Mucosa of descending colon (tissue), 3 donors: ENCODE data around the gene PUS3. TPM values are rescaled to one million over a fixed set of nuclear protein-coding genes. Genes with fewer than 3 reads are reported as not detected.

Source experiments
- ATAC-seq: fragments of 200-7000 bp; cut with Tn5 transposase; one replicate; pipeline ENCODE4 v1.9.1; 2020; ENCODE audit warnings: mild to moderate bottlenecking, moderate library complexity
- DNase-seq, 3 donors: peaks; one replicate each; pipeline ENCODE4 v3.0.0-alpha.2; 2020
- H3K36me3 ChIP-seq: fragments of 200-600 bp; one replicate; pipeline ENCODE4 v1.8.0; 2021; ENCODE audit warnings: low read depth, mild to moderate bottlenecking
- H3K4me1 ChIP-seq: fragments of 200-600 bp; one replicate; pipeline ENCODE4 v1.8.0; 2021; ENCODE audit warnings: low read depth, mild to moderate bottlenecking
- H3K4me3 ChIP-seq: fragments of 200-600 bp; one replicate; pipeline ENCODE4 v1.8.0; 2021; ENCODE audit warnings: mild to moderate bottlenecking
- H3K9me3 ChIP-seq: fragments of 200-600 bp; one replicate; pipeline ENCODE4 v1.8.0; 2021; ENCODE audit warnings: mild to moderate bottlenecking
- intact Hi-C, 2 donors: fragments of 100-400 bp; cut with DNase I in 1 of 2; cut with micrococcal nuclease in 1 of 2; formaldehyde crosslinking; loops; one replicate each; pipeline versions ENCODE4 v1.11.0 to v1.11.1; 2022; cut with DNase I, micrococcal nuclease
- total RNA-seq, 3 donors: library from RNA; stranded (reverse); fragmentation: NEBNext Ultra II Directional in 2 of 3; extraction: Animal tissue kit (Norgen Biotek cat#: 25700) in 2 of 3; gene quantifications; one replicate each; pipeline versions ENCODE4 v1.2.1 to v1.2.4, GENCODE V29; 2021 to 2023
- TF ChIP-seq, protein P1 (sequence below): fragments of 200-600 bp; IDR thresholded peaks from one replicate; pipeline ENCODE4 v1.8.0; 2022; ENCODE audit warnings: antibody characterized with exemption, mild to moderate bottlenecking
- donor health status: DM: no; HTN: no; CAD: no; lungs with moderate emphysema.
- donor health status: DM: no; HTN: no; CAD: no.
- donor health status: DM: no; HTN: yes; CAD: no.

PUS3 gene
- total RNA-seq, 3 donors from 2014 or later, result 5.4 to 13.0 (median 7.6) TPM

DNA sequence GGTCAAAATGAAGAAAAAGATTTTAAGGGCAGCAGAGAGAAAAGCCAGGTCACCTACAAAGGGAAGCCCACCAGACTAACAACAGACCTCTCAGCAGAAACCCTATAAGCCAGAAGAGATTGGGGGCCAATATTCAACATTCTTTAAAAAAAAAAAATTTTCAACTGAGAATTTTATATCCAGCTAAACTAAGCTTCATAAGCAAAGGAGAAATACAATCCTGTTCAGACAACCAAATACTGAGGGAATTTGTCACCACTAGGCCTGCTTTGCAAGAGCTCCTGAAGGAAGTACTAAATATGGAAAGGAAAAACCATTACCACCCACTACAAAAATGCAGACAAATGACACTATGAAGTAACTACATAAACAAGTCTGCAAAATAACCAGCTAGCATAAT is 56.8 kb downstream of the PUS3 start:
- no peaks in the 10 kb centered on the region for H3K4me1 ChIP-seq
- H3K4me3 ChIP-seq, result no peak overlapping the region
- ATAC-seq (no peak), DNase-seq (no peak)
- TF ChIP-seq, protein P1, sequence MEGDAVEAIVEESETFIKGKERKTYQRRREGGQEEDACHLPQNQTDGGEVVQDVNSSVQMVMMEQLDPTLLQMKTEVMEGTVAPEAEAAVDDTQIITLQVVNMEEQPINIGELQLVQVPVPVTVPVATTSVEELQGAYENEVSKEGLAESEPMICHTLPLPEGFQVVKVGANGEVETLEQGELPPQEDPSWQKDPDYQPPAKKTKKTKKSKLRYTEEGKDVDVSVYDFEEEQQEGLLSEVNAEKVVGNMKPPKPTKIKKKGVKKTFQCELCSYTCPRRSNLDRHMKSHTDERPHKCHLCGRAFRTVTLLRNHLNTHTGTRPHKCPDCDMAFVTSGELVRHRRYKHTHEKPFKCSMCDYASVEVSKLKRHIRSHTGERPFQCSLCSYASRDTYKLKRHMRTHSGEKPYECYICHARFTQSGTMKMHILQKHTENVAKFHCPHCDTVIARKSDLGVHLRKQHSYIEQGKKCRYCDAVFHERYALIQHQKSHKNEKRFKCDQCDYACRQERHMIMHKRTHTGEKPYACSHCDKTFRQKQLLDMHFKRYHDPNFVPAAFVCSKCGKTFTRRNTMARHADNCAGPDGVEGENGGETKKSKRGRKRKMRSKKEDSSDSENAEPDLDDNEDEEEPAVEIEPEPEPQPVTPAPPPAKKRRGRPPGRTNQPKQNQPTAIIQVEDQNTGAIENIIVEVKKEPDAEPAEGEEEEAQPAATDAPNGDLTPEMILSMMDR, result no peak
- intact Hi-C loops, result no loop called here
- no peaks in the 10 kb centered on the region for H3K36me3 ChIP-seq
- H3K9me3 ChIP-seq, result peaks cover 22% of the 10 kb centered on the region

Other genes with a start within 250 kb of the PUS3 start
- under 1 TPM in 1 of 3 donors, not detected in 2; 0.38 TPM for gene ACRV1, start 222.4 kb downstream of the PUS3 start, total RNA-seq
- not detected for gene PATE1, start 156.9 kb downstream of the PUS3 start, total RNA-seq
- gene PATE2, start 124.4 kb downstream of the PUS3 start, total RNA-seq, result under 1 TPM in 1 of 3 donors, not detected in 2; 0.22 TPM
- gene PATE3, start 115.1 kb downstream of the PUS3 start, total RNA-seq, result not detected
- not detected for gene PATE4, start 69.9 kb downstream of the PUS3 start, total RNA-seq
- 1 to 10 TPM; 4.6 to 7.5 (median 7.1) TPM for gene HYLS1, start 15.5 kb downstream of the PUS3 start, total RNA-seq
- gene DDX25, start 1.3 kb upstream of the PUS3 start, total RNA-seq, result under 1 TPM in 2 of 3 donors, not detected in 1; 0.05 to 0.54 TPM
- gene VSIG10L2, start 42.8 kb upstream of the PUS3 start, total RNA-seq, result under 1 TPM in 1 of 3 donors, not detected in 2; 0.09 TPM
- 10 to 100 TPM in 1 of 3 donors, 1 to 10 TPM in 2; 3.8 to 91.6 (median 6.6) TPM for gene CDON, start 159.7 kb upstream of the PUS3 start, total RNA-seq